GM19035 (cell line): Measurements from ENCODE around the gene LRRC3.

Source experiments
- ATAC-seq: cut with Tn5 transposase; IDR thresholded peaks from one replicate; pipeline ENCODE4 v1.9.1; 2021; ENCODE audit not compliant: unreplicated experiment

LRRC3 gene

DNA sequence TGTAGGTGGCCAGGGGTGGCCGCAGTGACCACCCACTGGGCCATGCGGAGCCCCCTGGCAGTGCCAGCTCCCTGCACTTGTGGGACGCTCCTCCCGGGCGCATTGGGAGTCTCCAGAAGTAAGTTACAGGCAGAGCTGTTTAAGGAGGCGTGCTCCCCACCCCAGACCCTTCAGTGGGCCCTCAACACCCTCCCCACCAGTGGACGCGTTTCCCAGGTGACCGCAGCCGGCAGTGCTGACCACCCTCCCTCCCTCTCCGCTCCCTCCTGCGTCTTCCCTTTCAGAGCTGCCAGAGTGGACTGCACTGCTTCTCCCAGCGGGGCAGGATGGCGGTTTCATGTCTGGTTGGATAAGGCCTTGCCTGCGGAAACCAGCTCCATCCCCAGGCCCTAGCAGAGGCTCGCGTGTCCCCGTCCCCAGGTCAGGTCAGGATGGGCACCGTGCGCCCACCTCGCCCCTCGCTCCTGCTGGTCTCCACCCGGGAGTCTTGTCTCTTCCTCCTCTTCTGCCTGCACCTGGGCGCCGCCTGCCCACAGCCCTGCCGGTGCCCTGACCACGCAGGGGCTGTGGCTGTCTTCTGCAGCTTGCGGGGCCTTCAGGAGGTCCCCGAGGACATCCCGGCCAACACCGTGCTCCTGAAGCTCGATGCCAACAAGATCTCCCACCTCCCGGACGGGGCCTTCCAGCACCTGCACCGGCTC lies 1.1 kb downstream of the LRRC3 start:
- no peak for ATAC-seq

- no peak for ATAC-seq
Observed at GRCh38 chr21:44456915-44457736, 1.8 kb downstream of the LRRC3 start.

DNA sequence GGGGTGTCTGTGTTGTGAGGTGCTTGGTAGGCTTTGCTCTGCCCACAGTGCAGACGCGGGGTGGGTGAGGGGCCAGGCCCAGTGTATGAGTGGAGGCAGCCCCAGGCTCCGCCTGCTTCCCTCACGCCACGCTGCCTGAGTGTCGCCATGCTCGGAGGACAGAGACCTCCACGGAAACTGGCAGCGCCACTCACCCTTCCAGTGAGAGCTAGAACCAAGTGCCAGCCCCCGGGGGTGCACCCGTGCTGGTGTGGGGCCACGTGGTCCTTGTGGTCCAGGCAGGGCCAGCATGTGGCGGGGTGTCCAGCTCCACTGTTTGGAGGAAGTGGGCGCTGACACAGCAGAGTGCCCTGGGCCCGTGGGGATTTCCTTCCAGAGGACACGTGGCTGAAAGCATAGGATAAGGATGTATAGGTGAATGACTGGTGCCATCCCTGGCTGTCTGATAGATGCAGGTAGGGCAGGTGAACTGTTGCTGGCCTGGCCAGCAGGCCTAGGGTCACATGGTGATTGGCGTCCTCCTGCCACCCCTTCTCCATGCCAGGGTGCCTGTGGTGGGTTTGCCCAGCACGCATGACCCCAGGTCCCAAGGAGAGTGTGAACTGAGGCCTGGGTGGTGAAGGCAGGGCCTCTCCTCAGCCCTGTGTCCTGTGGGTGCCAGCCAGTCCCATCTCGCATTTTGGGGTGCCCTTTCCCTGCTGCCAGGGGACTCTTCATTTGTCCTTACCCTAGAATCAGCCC lies 3.8 kb downstream of the LRRC3 start:
- no peak for ATAC-seq

DNA sequence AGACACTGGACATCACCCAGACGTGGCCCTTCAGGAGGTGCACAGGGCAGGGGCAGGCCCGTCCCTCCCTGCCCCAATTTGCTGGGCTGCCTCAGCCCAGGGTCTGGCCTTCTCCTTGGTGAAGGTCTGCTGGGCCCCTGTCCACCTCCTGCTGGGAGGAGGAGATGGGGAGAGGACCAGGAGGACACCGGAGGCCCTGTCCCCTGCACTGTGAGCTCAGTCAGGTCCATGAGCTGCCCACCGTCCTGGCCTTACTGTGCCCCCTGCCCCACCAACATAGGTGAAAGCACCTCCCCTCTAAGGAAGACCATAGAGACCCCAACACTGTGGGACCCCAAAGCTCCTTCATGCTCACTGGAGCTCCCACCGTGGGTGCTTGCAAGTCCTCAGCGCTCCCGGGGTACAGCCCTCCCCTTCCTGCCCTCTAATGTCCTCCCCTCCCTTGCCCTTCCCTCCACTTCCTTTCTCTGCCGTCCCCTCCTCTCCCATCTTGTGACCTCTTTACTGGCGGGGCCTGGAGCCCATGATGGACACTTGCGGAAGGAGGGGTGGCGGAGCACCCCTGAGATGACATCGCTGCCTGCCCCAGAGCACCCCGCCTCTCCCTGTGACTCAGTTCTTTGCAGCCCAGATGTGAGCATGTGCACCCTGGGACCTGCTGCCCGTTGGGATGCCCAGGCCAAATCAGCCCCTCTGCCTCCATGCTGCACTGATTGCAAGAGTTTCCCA lies 4.6 kb downstream of the LRRC3 start:
- ATAC-seq: no peak

DNA sequence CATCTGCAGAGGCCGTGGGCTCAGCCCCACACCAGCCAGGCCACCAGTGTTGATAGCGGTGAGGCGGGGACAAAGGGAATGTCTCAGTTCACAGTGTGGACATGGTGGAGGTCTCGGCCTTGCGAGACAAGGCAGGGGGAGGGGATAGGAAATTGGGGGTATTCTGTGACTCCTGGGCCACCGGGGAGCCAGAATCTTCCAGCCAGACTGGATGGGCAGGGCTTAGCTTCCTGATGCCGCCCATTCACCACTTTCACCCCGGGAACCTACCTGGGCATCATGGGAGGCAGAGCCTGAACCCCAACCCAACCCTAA lies 5.1 kb downstream of the LRRC3 start:
- no peak for ATAC-seq

GRCh38 chr21:44461005-44461404 lies 5.7 kb downstream of the LRRC3 start:
- no peak for ATAC-seq

- ATAC-seq: no peak
Observed at GRCh38 chr21:44461464-44462001, 6.2 kb downstream of the LRRC3 start.

DNA sequence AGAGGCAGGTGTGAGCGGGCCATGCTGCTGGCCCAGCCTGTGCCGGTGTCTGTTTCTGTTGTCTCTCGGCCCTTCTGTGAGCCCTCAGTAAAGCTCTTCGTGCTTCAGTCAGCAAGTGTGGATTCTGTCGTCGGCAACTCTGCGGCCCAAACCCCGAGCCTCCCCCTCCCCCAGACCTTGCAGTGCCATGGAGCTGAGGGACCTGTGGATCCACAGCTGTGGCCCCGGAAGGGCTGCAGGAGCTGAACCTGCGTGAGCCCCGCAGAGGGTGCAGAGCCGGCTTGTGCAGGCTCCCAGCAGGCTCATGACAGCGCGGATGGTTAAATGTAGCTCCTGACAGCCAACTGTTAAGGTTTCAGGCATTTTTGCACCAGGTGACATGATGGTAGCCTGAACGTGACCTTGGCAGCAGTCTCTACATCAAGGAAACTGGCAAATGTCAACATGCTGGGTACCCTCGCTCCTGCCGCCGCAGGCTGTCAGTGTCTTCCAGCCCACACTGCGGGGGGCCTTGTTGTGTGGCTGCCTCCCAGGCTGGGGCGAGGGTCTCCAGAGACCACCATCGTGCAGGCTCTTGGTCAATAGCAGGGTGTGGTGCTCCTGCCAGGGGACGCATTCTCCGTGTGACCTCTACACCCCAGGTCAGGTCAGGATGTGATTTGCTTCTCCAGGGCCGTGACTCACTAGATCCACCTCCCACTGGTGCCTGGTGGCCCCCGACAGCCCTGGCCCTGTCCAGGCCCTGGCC lies 7.0 kb downstream of the LRRC3 start:
- ATAC-seq: no peak

DNA sequence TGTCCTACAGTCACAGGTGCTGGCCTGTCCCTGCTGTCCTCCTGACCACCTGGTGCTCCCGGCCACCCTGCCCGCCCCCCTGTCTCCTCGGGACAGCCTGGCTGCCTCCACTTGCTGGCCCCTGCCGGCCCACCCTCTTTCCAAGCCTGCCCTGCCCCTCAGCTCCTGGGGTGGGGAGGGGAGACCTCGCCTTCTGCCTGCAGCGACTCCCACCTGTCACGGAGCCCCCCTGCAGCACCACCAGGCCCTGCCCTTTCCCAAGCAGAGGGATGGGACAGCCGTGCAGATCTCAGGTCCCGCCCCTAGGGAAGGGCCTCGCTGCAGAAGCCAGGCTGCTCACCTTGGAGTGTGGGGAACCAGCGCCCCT lies 7.5 kb downstream of the LRRC3 start:
- ATAC-seq: no peak

- ATAC-seq: no peak
Observed at GRCh38 chr21:44463724-44464123, 8.4 kb downstream of the LRRC3 start.

DNA sequence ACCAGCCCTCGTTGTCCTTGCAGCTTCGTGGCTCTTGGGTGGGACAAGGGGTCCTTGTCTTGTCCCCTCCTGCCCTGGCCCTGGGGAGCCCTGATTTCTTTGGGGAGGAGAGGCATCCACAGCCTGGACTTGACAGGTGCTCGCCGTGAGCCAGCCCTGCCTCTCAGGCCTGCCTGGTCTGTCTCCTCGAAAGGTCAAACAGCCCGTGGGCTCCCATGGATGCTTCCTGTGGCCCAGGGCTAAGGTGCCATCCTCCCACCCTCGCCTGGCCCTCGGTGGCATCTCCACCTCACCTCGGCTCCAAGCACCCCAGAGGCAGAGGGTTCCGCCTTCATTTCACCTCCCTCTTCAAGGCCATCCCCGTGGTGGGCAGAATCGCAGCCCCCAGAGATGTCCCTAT lies 9.0 kb downstream of the LRRC3 start:
- no peak for ATAC-seq

- ATAC-seq: no peak
Observed at GRCh38 chr21:44466351-44466954, 11.1 kb downstream of the LRRC3 start.

DNA sequence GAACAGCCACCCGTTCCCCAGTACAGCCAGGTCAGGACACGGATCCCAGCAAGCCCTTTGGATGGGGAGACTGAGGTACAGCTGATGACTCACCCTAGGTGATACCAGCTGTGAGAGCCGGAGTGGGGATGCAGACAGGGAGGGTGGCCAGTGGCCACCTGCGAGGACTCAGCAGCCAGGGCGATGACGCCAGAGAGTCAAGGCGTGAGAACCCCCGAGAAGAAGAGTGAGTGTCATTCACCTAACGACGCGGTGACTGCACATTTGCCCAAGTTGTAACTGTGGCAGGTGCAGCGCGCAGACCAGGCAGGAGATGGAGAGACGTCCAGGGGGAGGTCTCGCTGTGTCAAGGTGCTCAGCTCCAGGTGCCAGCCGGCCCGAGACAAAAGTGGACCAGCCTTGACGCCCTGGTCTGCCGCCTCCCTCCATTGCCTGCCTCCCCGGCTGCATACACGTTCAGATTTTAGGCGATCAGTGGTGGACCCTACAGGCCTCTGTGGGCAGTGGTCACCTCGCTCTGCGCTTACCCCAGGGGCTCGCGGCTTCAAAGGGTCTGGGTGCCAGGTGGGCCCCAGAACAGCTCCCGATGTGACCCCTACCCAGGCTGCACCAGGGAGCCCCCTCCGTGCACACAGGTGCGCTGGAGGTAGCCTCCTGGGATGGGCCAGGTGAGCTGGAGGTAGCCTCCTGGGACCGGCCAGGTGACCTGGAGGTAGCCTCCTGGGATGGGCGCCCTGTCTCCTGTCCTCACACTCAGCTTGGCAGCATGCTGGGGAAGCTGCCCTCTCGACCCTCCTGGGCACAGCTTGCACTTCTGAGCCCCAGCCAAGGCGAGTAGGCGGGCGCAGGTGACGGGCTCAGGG lies 11.9 kb downstream of the LRRC3 start:
- ATAC-seq: no peak

- no peak for ATAC-seq
Observed at GRCh38 chr21:44467859-44468195, 12.5 kb downstream of the LRRC3 start.

DNA sequence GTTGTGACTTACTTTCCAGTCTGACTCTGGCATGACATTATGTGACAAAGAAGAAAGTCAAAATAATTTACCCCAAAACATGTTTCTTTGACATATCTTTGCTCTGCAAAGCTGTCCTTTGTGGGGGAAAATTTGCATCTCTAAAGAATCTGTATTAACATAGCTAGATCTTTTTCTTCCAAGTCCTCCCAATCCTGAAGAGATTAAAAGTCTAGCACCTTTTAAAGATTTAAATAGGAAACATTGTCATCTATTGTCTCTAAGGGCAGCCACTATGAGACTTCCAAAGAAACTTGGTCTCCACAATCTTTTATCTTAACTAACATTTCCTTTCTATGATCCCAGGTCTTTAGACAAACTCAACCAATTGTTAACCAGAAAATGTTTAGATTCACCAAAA lies 16.0 kb downstream of the LRRC3 start:
- ATAC-seq: no peak

- ATAC-seq: no peak
Observed at GRCh38 chr21:44471996-44472395, 16.7 kb downstream of the LRRC3 start.

DNA sequence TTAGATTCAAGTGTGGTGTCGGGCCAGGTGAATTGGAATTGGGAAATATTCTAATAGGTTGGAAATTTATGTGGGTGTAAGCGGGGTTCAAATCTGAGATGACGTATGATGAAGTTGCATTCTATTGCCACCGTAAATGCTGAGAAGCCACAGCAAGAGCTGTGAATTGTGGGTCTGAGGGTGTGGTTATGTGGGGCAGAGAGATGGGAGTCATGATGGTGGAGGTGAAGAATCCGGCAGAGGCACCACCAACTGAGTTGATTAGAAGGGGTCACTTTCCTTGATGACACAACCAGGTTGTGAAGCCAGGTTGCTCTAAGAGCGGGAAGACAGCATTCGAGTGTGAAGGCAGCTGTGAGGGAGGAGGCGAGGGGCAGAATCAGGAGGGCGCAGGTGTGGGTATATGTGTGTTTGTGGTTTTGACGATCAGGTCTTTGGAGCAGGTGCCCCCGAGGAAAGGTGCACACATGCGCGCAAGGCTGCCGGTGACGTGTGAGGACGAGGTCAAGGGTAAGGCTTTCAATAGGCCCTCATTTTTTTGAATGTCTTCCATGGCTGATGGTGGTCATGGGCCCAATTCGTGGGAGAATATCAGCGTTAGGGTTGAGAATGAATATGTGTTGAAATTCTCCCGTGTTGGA lies 18.7 kb downstream of the LRRC3 start:
- ATAC-seq: no peak

- ATAC-seq: no peak
Observed at GRCh38 chr21:44475266-44475845, 20.0 kb downstream of the LRRC3 start.
